Endothelial cell of umbilical vein (primary cell): Measurements from ENCODE around the gene TEX26. TPM values are rescaled to one million over a fixed set of nuclear protein-coding genes. Genes with fewer than 3 reads are reported as not detected.

Experiments
- BruUV-seq: library from RNA; stranded (reverse); fragments of 400-500 nt; replicated peaks from 2 replicates; lab custom pipeline; 2021; lab: Mats Ljungman, UMichigan
- CTCF ChIA-PET: fragments of 300-600, 350-600 bp; sonication (Branson Sonifier 250); formaldehyde crosslinking; loops from one replicate; lab custom pipeline; 2021; ENCODE audit warnings: antibody characterized with exemption, inconsistent platforms; lab: Charles Lee
- POLR2A ChIA-PET: fragments of 300-600, 350-600 bp; sonication (Branson Sonifier 250); formaldehyde crosslinking; loops from one replicate; lab custom pipeline; 2021; ENCODE audit warnings: antibody characterized with exemption, inconsistent platforms; lab: Charles Lee
- DNase-seq: peaks from one replicate; pipeline ENCODE4 v3.0.0-alpha.2; 2011; ENCODE audit warnings: low read depth, low spot score
- FAIRE-seq: peaks from 2 replicates; lab custom pipeline; 2011; peaks lifted over from hg19 to GRCh38; lab: Jason Lieb, UNC
- H2AFZ ChIP-seq: 2 replicates; pipeline ENCODE4 v1.6.0; 2012; ENCODE audit warnings: low read depth, low read length, control low read depth, inconsistent platforms
- H3K27ac ChIP-seq: 2 replicates; pipeline ENCODE4 v1.5.1; 2011; ENCODE audit warnings: low read depth, mild to moderate bottlenecking, control low read depth, low read length, moderate library complexity; ENCODE audit not compliant: insufficient read depth
- H3K27me3 ChIP-seq, 2 experiments: 2 replicates each; pipeline versions ENCODE4 v1.6.0 to v1.6.1; 2011; ENCODE audit warnings: low read length in 2 of 2, mixed read lengths in 1 of 2; ENCODE audit not compliant: control insufficient read depth in 2 of 2, insufficient read depth in 2 of 2
- H3K36me3 ChIP-seq, 2 experiments: 2 replicates in 1 of 2; 3 replicates in 1 of 2; pipeline ENCODE4 v1.5.1; 2011; ENCODE audit warnings: low read length in 2 of 2, mild to moderate bottlenecking in 1 of 2, moderate library complexity in 1 of 2; ENCODE audit not compliant: control insufficient read depth in 2 of 2, insufficient read depth in 2 of 2; ENCODE audit errors: extremely low read depth in 1 of 2
- H3K4me1 ChIP-seq: 3 replicates; pipeline ENCODE4 v1.5.1; 2011; ENCODE audit warnings: mild to moderate bottlenecking, low read length; ENCODE audit not compliant: control insufficient read depth, insufficient read depth; ENCODE audit errors: extremely low read depth
- H3K4me2 ChIP-seq: 2 replicates; pipeline ENCODE4 v1.6.1; 2011; ENCODE audit warnings: low read length, control low read depth, mixed read lengths; ENCODE audit not compliant: insufficient read depth
- H3K4me3 ChIP-seq, 3 experiments: fragments of 200-600 bp in 1 of 3; sonication (generic), shearing (Covaris generic) in 1 of 3; replicated peaks in 1 of 3; 2 replicates each; pipeline ENCODE4 v1.5.1; 2011 to 2016; ENCODE audit warnings: control low read depth in 3 of 3, low read length in 3 of 3, mild to moderate bottlenecking in 2 of 3, inconsistent platforms in 1 of 3, low read depth in 1 of 3, moderate library complexity in 1 of 3; ENCODE audit not compliant: insufficient read depth in 1 of 3
- H3K79me2 ChIP-seq: 2 replicates; pipeline ENCODE4 v1.6.0; 2012; ENCODE audit warnings: low read length, inconsistent platforms; ENCODE audit not compliant: control insufficient read depth, insufficient read depth
- H3K9ac ChIP-seq: replicated peaks from 2 replicates; pipeline ENCODE3; 2011; ENCODE audit warnings: low read length, control low read depth; ENCODE audit not compliant: insufficient read depth; ENCODE audit errors: extremely low read depth
- H3K9me1 ChIP-seq: replicated peaks from 3 replicates; pipeline ENCODE4 v1.6.0; 2011; ENCODE audit warnings: mild to moderate bottlenecking, low read length; ENCODE audit not compliant: control insufficient read depth, insufficient read depth; ENCODE audit errors: extremely low read depth
- H3K9me3 ChIP-seq: replicated peaks from 2 replicates; pipeline ENCODE4 v1.5.1; 2012; ENCODE audit warnings: low read length, inconsistent platforms; ENCODE audit not compliant: control insufficient read depth, insufficient read depth
- H4K20me1 ChIP-seq: replicated peaks from 2 replicates; pipeline ENCODE3; 2011; ENCODE audit warnings: mild to moderate bottlenecking, low read length; ENCODE audit not compliant: control insufficient read depth, insufficient read depth; ENCODE audit errors: extremely low read depth
- EZH2 ChIP-seq: IDR thresholded peaks from 2 replicates; pipeline ENCODE4 v1.6.1; 2012; ENCODE audit warnings: borderline replicate concordance, low read depth, mild to moderate bottlenecking, moderate library complexity, low read length, inconsistent platforms; ENCODE audit not compliant: severe bottlenecking
- FOS ChIP-seq: IDR thresholded peaks from 2 replicates; pipeline ENCODE4 v1.6.1; 2011; ENCODE audit warnings: mild to moderate bottlenecking, low read length, moderate library complexity, borderline replicate concordance; ENCODE audit not compliant: insufficient read depth
- GATA2 ChIP-seq: IDR thresholded peaks from 2 replicates; pipeline ENCODE4 v1.7.0; 2011; ENCODE audit warnings: low read depth, mild to moderate bottlenecking, moderate library complexity, mixed read lengths, low read length; ENCODE audit not compliant: insufficient read length, insufficient read depth
- JUN ChIP-seq: IDR thresholded peaks from 2 replicates; pipeline ENCODE4 v1.6.1; 2011; ENCODE audit warnings: borderline replicate concordance, low read depth; ENCODE audit not compliant: insufficient read length, insufficient read depth
- MYC ChIP-seq: IDR thresholded peaks from one replicate; pipeline ENCODE4 v1.6.1; 2011; ENCODE audit warnings: mild to moderate bottlenecking, low read depth, low read length
- POLR2A ChIP-seq: IDR thresholded peaks from 2 replicates; pipeline ENCODE4 v1.6.1; 2012; ENCODE audit warnings: low read depth, mild to moderate bottlenecking, control low read depth, low read length
- POLR2AphosphoS5 ChIP-seq: IDR thresholded peaks from 2 replicates; pipeline ENCODE4 v1.6.1; 2012; ENCODE audit warnings: low read depth, mild to moderate bottlenecking, control low read depth, low read length, moderate library complexity; ENCODE audit not compliant: insufficient read depth
- dilution Hi-C: fragments of 300-500 bp; cut with MboI; formaldehyde crosslinking; loops from one replicate; pipeline ENCODE4 v1.15.0; 2019; ENCODE audit warnings: low sequenced_read_pairs; ENCODE audit not compliant: extremely low pct_ligation_motif_present
- intact Hi-C: fragments of 100-400 bp; cut with micrococcal nuclease; formaldehyde crosslinking; loops from one replicate; pipeline ENCODE4 v1.10.0; 2022
- polyA plus RNA-seq, 4 experiments: library from polyadenylated mRNA; depleted of rRNA in 3 of 4; stranded (reverse) in 3 of 4; unstranded in 1 of 4; fragments of >200 nt; gene quantifications; 2 replicates each; pipeline versions ENCODE4 v1.2.1 to v1.2.3, GENCODE V29; 2011 to 2012; ENCODE audit warnings: missing spikeins in 1 of 4
- total RNA-seq: library from RNA; stranded (reverse); gene quantifications from 2 replicates; pipeline ENCODE4 v1.2.3, GENCODE V29; 2021
- TF ChIP-seq, protein P1 (sequence below), 2 donors: IDR thresholded peaks; 1 replicate in 1 of 2; 2 replicates in 1 of 2; pipeline ENCODE4 v1.5.1; 2011; ENCODE audit warnings: low read length in 2 of 2, mild to moderate bottlenecking in 2 of 2, moderate library complexity in 2 of 2, control low read depth in 1 of 2, inconsistent platforms in 1 of 2, low read depth in 1 of 2; ENCODE audit not compliant: insufficient read depth in 1 of 2; ENCODE audit errors: extremely low read depth in 1 of 2
- TF ChIP-seq, protein P2 (sequence below): IDR thresholded peaks from 2 replicates; pipeline ENCODE4 v1.6.1; 2011; ENCODE audit not compliant: insufficient read depth, insufficient read length

TEX26 gene
- total and polyA plus RNA-seq, 2 donors (not counting 3 experiments of a cell fraction or from before 2014, with no cell fraction given): not detected

DNA sequence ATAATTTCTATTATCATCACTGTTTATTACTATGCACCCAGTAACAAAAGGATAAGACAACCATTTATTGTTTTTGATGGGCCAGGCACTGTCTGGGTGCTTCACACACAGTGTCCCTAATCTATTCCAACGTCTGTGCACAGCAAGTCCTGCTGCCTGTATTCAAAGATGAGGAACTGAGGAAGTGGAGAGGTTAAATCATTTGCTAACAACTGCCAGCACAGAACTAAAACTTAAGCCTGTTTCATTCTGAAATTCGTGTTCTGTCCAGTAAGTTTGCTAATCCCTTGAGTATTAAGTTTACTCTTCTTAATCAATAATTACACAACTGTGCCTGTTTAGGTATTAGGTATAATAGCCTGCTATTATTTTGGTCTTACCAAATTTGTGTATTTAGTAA, 41.9 kb downstream of the TEX26 start:
- CTCF ChIA-PET: interaction anchor here (0.8 kb wide), 1 partner anchor 40 kb away, joined by 4 read pairs; no protein-coding TSS in a partner anchor

More for the DNA sequence above, 41.9 kb downstream of the TEX26 start:
- H3K79me2 ChIP-seq: no peaks in the 10 kb centered on the region
- no TSS peak for BruUV-seq
- no peak for FAIRE-seq
- no peak overlapping the region for H3K27ac ChIP-seq
- H3K27me3 ChIP-seq: peaks cover 0 to 7% of the 10 kb centered on the region in 2 experiments
- dilution Hi-C loops: no loop called here
- no peak for DNase-seq
- H4K20me1 ChIP-seq: no peaks in the 10 kb centered on the region
- no peaks in the 10 kb centered on the region for H3K9me3 ChIP-seq
- no peak for TF ChIP-seq FOS
- TF ChIP-seq POLR2A: no peak
- TF ChIP-seq, protein P1, sequence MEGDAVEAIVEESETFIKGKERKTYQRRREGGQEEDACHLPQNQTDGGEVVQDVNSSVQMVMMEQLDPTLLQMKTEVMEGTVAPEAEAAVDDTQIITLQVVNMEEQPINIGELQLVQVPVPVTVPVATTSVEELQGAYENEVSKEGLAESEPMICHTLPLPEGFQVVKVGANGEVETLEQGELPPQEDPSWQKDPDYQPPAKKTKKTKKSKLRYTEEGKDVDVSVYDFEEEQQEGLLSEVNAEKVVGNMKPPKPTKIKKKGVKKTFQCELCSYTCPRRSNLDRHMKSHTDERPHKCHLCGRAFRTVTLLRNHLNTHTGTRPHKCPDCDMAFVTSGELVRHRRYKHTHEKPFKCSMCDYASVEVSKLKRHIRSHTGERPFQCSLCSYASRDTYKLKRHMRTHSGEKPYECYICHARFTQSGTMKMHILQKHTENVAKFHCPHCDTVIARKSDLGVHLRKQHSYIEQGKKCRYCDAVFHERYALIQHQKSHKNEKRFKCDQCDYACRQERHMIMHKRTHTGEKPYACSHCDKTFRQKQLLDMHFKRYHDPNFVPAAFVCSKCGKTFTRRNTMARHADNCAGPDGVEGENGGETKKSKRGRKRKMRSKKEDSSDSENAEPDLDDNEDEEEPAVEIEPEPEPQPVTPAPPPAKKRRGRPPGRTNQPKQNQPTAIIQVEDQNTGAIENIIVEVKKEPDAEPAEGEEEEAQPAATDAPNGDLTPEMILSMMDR (IDR thresholded peaks at IDR 0.05; ENCODE audit: extremely low read depth in 1 of 2, insufficient read depth in 1 of 2, low read depth in 1 of 2, low read length in 2 of 2): no peak
- TF ChIP-seq POLR2AphosphoS5: no peak
- TF ChIP-seq JUN: no peak
- TF ChIP-seq EZH2: no peak
- TF ChIP-seq, protein P2, sequence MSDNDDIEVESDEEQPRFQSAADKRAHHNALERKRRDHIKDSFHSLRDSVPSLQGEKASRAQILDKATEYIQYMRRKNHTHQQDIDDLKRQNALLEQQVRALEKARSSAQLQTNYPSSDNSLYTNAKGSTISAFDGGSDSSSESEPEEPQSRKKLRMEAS: no peak
- no peak for TF ChIP-seq MYC
- TF ChIP-seq GATA2: no peak
- peaks cover 3% of the 10 kb centered on the region for H3K4me1 ChIP-seq
- H3K9ac ChIP-seq: no peak overlapping the region
- H3K4me2 ChIP-seq: no peak overlapping the region
- H3K4me3 ChIP-seq: no peak overlapping the region
- no peaks in the 10 kb centered on the region for H3K9me1 ChIP-seq
- POLR2A ChIA-PET: no interaction called here
- H2AFZ ChIP-seq: no peak overlapping the region
- no peaks in the 10 kb centered on the region for H3K36me3 ChIP-seq
- intact Hi-C loops: no loop called here
